HCT116 (cell line): ENCODE measurements around the gene VPS33A. TPM values are rescaled to one million over a fixed set of nuclear protein-coding genes. Genes with fewer than 3 reads are reported as not detected.

Source experiments
- ATAC-seq: fragments of 200-7000 bp; cut with Tn5 transposase; 2 replicates; pipeline ENCODE4 v1.9.1; 2020; ENCODE audit warnings: mild to moderate bottlenecking, moderate library complexity
- BruUV-seq: library from RNA; stranded (reverse); fragments of 400-500 nt; replicated peaks from 2 replicates; lab custom pipeline; 2021; lab: Mats Ljungman, UMichigan
- CTCF ChIA-PET: fragments of 300-600 bp; sonication (Branson Sonifier 250); formaldehyde crosslinking; loops from one replicate; lab custom pipeline; 2021; ENCODE audit warnings: antibody characterized with exemption; lab: Charles Lee
- POLR2A ChIA-PET: fragments of 300-600, 350-600 bp; sonication (Branson Sonifier 250); formaldehyde crosslinking; loops from one replicate; lab custom pipeline; 2021; ENCODE audit warnings: antibody characterized with exemption; lab: Charles Lee
- RAD21 ChIA-PET, 2 experiments: fragments of 300-600 bp; sonication (Branson Sonifier 250); formaldehyde crosslinking; loops; one replicate each; lab custom pipeline; 2023; ENCODE audit warnings: low total read pairs in 2 of 2; ENCODE audit not compliant: uncharacterized antibody in 2 of 2, unreplicated experiment in 2 of 2, low non-redundant PET in 1 of 2; lab: Charles Lee
- DNase-seq: peaks from one replicate; pipeline ENCODE4 v3.0.0-alpha.2; 2010; ENCODE audit warnings: low read depth, low spot score
- H2AFZ ChIP-seq: fragments of 200-600 bp; shearing (Covaris generic), sonication (generic); 2 replicates; pipeline ENCODE4 v1.6.1; 2017; ENCODE audit warnings: low read depth, mixed run types, mixed read lengths, antibody characterized with exemption, low read length; ENCODE audit not compliant: poor library complexity, severe bottlenecking
- H3K27ac ChIP-seq: 2 replicates; pipeline ENCODE4 v1.5.1; 2012; ENCODE audit warnings: low read depth, low read length
- H3K27me3 ChIP-seq: fragments of 200-600 bp; sonication (generic); 2 replicates; pipeline ENCODE4 v1.6.1; 2016; ENCODE audit warnings: mixed run types, low read length, mixed read lengths; ENCODE audit not compliant: insufficient read depth
- H3K36me3 ChIP-seq, 2 experiments: fragments of 200-500 bp in 1 of 2; fragments of 200-600 bp in 1 of 2; sonication (Bioruptor generic) in 1 of 2; sonication (generic) in 1 of 2; 2 replicates each; pipeline versions ENCODE4 v1.5.1 to v1.6.1; 2014 to 2016; ENCODE audit warnings: low read length in 2 of 2, inconsistent platforms in 1 of 2, mixed read lengths in 1 of 2, mixed run types in 1 of 2; ENCODE audit not compliant: insufficient read depth in 2 of 2, control insufficient read depth in 1 of 2
- H3K4me1 ChIP-seq, 2 experiments: fragments of 200-600 bp in 1 of 2; sonication (generic) in 1 of 2; 2 replicates each; pipeline versions ENCODE4 v1.5.1 to v1.6.1; 2012 to 2017; ENCODE audit warnings: low read length in 2 of 2, inconsistent platforms in 1 of 2, mild to moderate bottlenecking in 1 of 2, mixed read lengths in 1 of 2, mixed run types in 1 of 2, moderate library complexity in 1 of 2; ENCODE audit not compliant: insufficient read depth in 2 of 2, control insufficient read depth in 1 of 2
- H3K4me2 ChIP-seq: fragments of 200-600 bp; sonication (generic); 2 replicates; pipeline ENCODE4 v1.6.1; 2017; ENCODE audit warnings: mixed run types, low read length, mixed read lengths
- H3K4me3 ChIP-seq, 2 experiments: fragments of 200-600 bp in 1 of 2; sonication (generic) in 1 of 2; replicated peaks in 1 of 2; 2 replicates each; pipeline ENCODE4 v1.5.1; 2011 to 2016; ENCODE audit warnings: low read length in 2 of 2, control low read depth in 1 of 2, low read depth in 1 of 2, mild to moderate bottlenecking in 1 of 2, mixed read lengths in 1 of 2, mixed run types in 1 of 2
- H3K79me2 ChIP-seq: fragments of 200-600 bp; sonication (generic); 2 replicates; pipeline ENCODE4 v1.6.1; 2017; ENCODE audit warnings: mild to moderate bottlenecking, mixed run types, low read length, moderate library complexity, mixed read lengths; ENCODE audit not compliant: insufficient read depth
- H3K9ac ChIP-seq: fragments of 200-600 bp; sonication (generic); 2 replicates; pipeline ENCODE4 v1.6.1; 2016; ENCODE audit warnings: low read length, mixed read lengths
- H3K9me2 ChIP-seq: fragments of 200-600 bp; sonication (generic), shearing (Covaris generic); 2 replicates; pipeline ENCODE4 v1.6.1; 2017; ENCODE audit warnings: mixed run types, mild to moderate bottlenecking, moderate library complexity; ENCODE audit not compliant: insufficient read depth
- H3K9me3 ChIP-seq, 2 experiments: fragments of 200-500 bp in 1 of 2; fragments of 200-600 bp in 1 of 2; sonication (Bioruptor generic) in 1 of 2; sonication (generic) in 1 of 2; 2 replicates each; pipeline ENCODE4 v1.6.1; 2014 to 2017; ENCODE audit warnings: low read length in 2 of 2, mixed read lengths in 2 of 2, inconsistent platforms in 1 of 2, low read depth in 1 of 2, mild to moderate bottlenecking in 1 of 2, mixed run types in 1 of 2, moderate library complexity in 1 of 2; ENCODE audit not compliant: control insufficient read depth in 1 of 2, insufficient read depth in 1 of 2
- H4K20me1 ChIP-seq: fragments of 200-600 bp; sonication (generic), shearing (Covaris generic); 2 replicates; pipeline ENCODE4 v1.6.1; 2017; ENCODE audit warnings: mixed run types, mild to moderate bottlenecking, moderate library complexity; ENCODE audit not compliant: insufficient read depth
- ATF3 ChIP-seq: IDR thresholded peaks from 2 replicates; pipeline ENCODE4 v1.6.1; 2012
- CEBPB ChIP-seq: IDR thresholded peaks from 2 replicates; pipeline ENCODE4 v1.6.1; 2012; ENCODE audit warnings: low read depth
- EGR1 ChIP-seq: IDR thresholded peaks from 2 replicates; pipeline ENCODE4 v1.6.1; 2012; ENCODE audit warnings: low read depth
- ELF1 ChIP-seq: IDR thresholded peaks from 2 replicates; pipeline ENCODE4 v1.6.1; 2012; ENCODE audit warnings: low read depth, borderline replicate concordance
- EZH2phosphoT487 ChIP-seq: fragments of 200-600 bp; IDR thresholded peaks from 2 replicates; pipeline ENCODE4 v1.6.1; 2018; ENCODE audit warnings: antibody characterized with exemption, borderline replicate concordance
- FOSL1 ChIP-seq: IDR thresholded peaks from 2 replicates; pipeline ENCODE4 v1.6.1; 2012; ENCODE audit warnings: low read depth
- SIN3A ChIP-seq: IDR thresholded peaks from 2 replicates; pipeline ENCODE4 v1.6.1; 2012; ENCODE audit warnings: low read depth
- SP1 ChIP-seq: IDR thresholded peaks from 2 replicates; pipeline ENCODE4 v1.6.1; 2012; ENCODE audit warnings: low read depth
- SRF ChIP-seq: IDR thresholded peaks from 2 replicates; pipeline ENCODE4 v1.6.1; 2012; ENCODE audit warnings: low read depth
- YY1 ChIP-seq: IDR thresholded peaks from 2 replicates; pipeline ENCODE4 v1.6.1; 2011; ENCODE audit warnings: low read length, low read depth, moderate library complexity, mild to moderate bottlenecking; ENCODE audit not compliant: insufficient replicate concordance; ENCODE audit errors: extremely low read depth
- ZNF274 ChIP-seq: fragments of 200-500 bp; sonication (Bioruptor generic); IDR thresholded peaks from 2 replicates; pipeline ENCODE4 v1.6.1; 2014; ENCODE audit warnings: mild to moderate bottlenecking, low read depth, low read length, inconsistent platforms
- intact Hi-C: fragments of 100-400 bp; cut with micrococcal nuclease; formaldehyde crosslinking; loops from 2 replicates; pipeline ENCODE4 v1.10.0; 2022
- total RNA-seq: library from RNA; stranded (reverse); gene quantifications from one replicate; pipeline ENCODE4 v1.2.1, GENCODE V29; 2021; ENCODE audit not compliant: unreplicated experiment
- TF ChIP-seq, protein P1 (sequence below), 3 experiments: fragments of 200-600 bp in 1 of 3; sonication (generic) in 1 of 3; IDR thresholded peaks in 2 of 3; conservative IDR thresholded peaks in 1 of 3; 2 replicates each; pipeline ENCODE4 v1.5.1; 2012 to 2017; ENCODE audit warnings: low read depth in 2 of 3, low read length in 2 of 3, antibody characterized with exemption in 1 of 3, borderline replicate concordance in 1 of 3, control low read depth in 1 of 3, mild to moderate bottlenecking in 1 of 3, mixed read lengths in 1 of 3, mixed run types in 1 of 3, moderate library complexity in 1 of 3; ENCODE audit not compliant: insufficient read depth in 1 of 3
- TF ChIP-seq, protein P2 (sequence below): IDR thresholded peaks from 2 replicates; pipeline ENCODE4 v1.6.1; 2012

The VPS33A gene
- total RNA-seq, 1 experiment from 2014 or later = 19.4 TPM

- TF ChIP-seq, protein P1, sequence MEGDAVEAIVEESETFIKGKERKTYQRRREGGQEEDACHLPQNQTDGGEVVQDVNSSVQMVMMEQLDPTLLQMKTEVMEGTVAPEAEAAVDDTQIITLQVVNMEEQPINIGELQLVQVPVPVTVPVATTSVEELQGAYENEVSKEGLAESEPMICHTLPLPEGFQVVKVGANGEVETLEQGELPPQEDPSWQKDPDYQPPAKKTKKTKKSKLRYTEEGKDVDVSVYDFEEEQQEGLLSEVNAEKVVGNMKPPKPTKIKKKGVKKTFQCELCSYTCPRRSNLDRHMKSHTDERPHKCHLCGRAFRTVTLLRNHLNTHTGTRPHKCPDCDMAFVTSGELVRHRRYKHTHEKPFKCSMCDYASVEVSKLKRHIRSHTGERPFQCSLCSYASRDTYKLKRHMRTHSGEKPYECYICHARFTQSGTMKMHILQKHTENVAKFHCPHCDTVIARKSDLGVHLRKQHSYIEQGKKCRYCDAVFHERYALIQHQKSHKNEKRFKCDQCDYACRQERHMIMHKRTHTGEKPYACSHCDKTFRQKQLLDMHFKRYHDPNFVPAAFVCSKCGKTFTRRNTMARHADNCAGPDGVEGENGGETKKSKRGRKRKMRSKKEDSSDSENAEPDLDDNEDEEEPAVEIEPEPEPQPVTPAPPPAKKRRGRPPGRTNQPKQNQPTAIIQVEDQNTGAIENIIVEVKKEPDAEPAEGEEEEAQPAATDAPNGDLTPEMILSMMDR (IDR thresholded peaks at IDR 0.05 in 2 of 3, conservative IDR thresholded peaks at IDR 0.05 in 1 of 3; ENCODE audit: borderline replicate concordance in 1 of 3, insufficient read depth in 1 of 3, low read depth in 2 of 3, low read length in 2 of 3) = no peak
- no peak for TF ChIP-seq SIN3A
- TF ChIP-seq ELF1 = no peak
- no peak for TF ChIP-seq ATF3
- no peak for TF ChIP-seq YY1
- no peak for TF ChIP-seq EGR1
- TF ChIP-seq SP1 = no peak
- TF ChIP-seq SRF = no peak
- TF ChIP-seq, all 23 proteins: peak for 0
Observed at GRCh38 chr12:122304924-122305323, 38.6 kb upstream of the VPS33A start (continued).

DNA sequence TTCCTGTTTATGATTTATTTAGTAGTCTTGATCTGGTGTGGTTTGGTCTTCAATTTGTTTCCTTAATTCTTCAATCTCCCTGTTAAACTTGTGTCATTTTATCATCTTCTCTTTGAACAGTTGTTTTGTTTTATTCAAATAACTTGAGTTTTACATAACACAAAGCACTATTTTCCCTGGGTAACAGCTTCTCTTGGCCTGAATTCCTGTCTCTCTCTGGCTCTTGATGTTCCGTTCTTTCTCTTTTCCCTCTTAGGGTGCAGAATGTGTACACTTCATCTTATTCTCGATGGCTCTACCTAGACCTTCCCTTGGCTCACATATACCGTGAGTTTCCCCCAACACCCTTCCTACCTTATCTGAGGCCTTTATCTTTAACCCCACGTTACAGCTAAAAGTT is 36.8 kb upstream of the VPS33A start:
- no peak overlapping the region for H3K4me2 ChIP-seq
- no peak for ATAC-seq
- no peak overlapping the region for H3K27ac ChIP-seq
- H3K4me3 ChIP-seq = no peak overlapping the region
- no peaks in the 10 kb centered on the region for H3K9me3 ChIP-seq
- no peak for DNase-seq
- TF ChIP-seq EZH2phosphoT487 (no peak), SRF (no peak), FOSL1 (no peak), EGR1 (no peak), SP1 (no peak), ZNF274 (no peak), CEBPB (no peak)
- TF ChIP-seq, protein P2, sequence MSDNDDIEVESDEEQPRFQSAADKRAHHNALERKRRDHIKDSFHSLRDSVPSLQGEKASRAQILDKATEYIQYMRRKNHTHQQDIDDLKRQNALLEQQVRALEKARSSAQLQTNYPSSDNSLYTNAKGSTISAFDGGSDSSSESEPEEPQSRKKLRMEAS = no peak
- TF ChIP-seq, protein P1 (IDR thresholded peaks at IDR 0.05 in 2 of 3, conservative IDR thresholded peaks at IDR 0.05 in 1 of 3; ENCODE audit: borderline replicate concordance in 1 of 3, insufficient read depth in 1 of 3, low read depth in 2 of 3, low read length in 2 of 3) = no peak
- TF ChIP-seq, all 23 proteins: peak for 0
- intact Hi-C loops = no loop called here
- Histone ChIP-seq H2AFZ (no peak overlapping the region), H3K9me2 (no peaks in the 10 kb centered on the region), H3K4me1 (no peaks in the 10 kb centered on the region), H4K20me1 (no peaks in the 10 kb centered on the region), H3K36me3 (0 out of 4 replicates have a peak, but pooled peaks cover 0 to 2% of the 10 kb centered on the region in 2 experiments), H3K79me2 (no peaks in the 10 kb centered on the region), H3K27me3 (no peaks in the 10 kb centered on the region), H3K9ac (no peak overlapping the region)
- ChIA-PET POLR2A (no interaction called here), CTCF (no interaction called here), RAD21 (no interaction called here)
- no TSS peak for BruUV-seq
